Activated T-helper 9 cell treated with anti-CD3 and anti-CD28 coated beads, Interleukin-2, amount 50 U/mL, for 16 hours (primary cell): Measurements from ENCODE around the gene CST3.
"Not testable (repeated sequence)": the region's sequence is repeated elsewhere in the genome, so short reads cannot be mapped to it uniquely, and the experiment has no call there.

Experiments used
- DNase-seq: peaks from one replicate; pipeline ENCODE4 v3.0.0-alpha.2; 2020; ENCODE audit warnings: low read depth

Gene CST3, protein sequence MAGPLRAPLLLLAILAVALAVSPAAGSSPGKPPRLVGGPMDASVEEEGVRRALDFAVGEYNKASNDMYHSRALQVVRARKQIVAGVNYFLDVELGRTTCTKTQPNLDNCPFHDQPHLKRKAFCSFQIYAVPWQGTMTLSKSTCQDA

DNA sequence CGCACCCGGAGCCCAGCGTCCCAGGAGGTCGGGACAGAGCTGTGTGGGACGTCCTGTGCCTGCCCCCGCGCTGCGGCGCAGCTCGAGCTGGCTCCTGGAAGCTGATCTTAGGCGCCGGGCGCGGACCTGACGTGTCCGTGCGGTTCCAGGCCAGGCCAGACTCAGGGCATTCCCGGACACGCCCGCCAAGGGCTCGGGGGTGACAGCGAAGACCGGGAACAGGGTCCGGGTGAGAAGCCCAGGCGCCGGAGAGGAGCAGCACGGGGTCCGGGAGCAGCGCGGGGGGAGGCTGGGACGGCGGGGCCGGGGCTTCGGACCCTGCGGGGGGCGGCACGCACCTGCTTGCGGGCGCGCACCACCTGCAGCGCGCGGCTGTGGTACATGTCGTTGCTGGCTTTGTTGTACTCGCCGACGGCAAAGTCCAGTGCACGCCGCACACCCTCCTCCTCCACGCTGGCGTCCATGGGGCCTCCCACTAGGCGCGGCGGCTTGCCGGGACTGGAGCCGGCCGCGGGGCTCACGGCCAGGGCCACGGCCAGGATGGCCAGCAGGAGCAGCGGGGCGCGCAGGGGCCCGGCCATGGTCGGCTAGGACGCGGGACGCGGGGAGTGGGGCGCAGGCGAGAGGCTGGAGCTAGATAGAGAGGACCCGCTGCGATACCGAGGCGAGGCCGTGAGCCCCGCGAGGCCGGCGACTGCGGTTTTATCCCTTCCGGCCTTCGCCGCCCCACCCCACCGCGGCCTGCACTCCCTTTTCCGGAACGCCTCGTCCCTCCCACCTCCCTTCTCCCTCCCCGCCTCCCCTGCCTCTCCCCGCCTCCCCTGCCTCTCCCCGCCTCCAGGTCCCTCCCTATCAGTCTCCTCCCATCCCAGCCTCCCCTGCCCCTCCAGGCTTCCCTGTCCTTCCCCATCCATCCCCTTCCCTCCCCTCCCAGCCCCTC, at the start of gene CST3:
TSS of gene CST3 (minus strand) at position 674 of the 940 bp plus-strand sequence. CDS start at position 581, 93 bp downstream.
- no peak for DNase-seq

DNA sequence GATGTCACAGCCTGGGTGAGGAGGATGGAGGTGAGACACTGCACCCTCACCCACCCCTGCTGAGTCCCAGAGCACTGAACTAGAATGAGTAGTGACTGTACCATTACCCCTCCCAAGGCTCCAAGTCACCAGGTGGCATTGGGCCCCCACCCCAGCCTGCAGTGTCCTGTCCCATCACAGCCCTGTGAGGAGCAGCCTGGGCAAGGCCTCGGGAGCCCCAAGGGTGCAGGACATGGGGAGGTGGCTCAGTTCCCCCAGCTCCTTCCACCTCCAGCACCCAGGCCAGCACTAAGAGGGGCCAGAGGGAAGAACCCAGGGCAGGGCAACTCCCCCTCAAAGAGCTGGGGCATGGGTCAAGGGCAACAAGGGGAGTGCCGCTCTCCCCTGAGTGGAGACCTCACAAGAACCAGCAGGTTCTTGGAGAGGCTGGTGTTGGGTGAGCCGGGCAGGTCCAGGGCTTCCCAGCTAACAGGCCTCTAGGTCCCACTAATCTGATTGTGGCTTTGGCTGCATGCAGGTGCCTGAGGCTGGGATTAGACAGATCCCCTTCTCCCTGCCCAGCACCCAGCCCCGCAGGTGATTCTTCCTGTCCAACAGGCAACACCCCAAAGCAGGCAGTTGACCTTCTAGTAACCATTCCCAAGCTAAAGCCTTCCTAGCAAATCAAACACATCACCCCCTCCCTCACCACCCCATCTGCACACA, 48.4 kb upstream of the CST3 start:
- DNase-seq, result no peak

DNA sequence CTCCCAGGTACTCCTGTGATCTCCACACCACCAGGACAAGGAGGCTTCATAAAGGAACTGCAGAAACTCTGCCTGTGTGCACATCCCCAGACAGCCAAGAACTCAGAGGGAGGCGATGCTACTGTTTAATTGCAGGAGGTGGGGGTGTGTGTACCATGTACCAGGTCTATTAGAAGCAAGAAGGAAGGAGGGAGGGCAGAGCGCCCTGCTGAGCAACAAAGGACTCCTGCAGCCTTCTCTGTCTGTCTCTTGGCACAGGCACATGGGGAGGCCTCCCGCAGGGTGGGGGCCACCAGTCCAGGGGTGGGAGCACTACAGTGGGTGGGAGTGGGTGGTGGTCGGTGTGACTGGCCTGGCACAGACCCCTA, 47.8 kb upstream of the CST3 start:
- not testable (repeated sequence) for DNase-seq

DNA sequence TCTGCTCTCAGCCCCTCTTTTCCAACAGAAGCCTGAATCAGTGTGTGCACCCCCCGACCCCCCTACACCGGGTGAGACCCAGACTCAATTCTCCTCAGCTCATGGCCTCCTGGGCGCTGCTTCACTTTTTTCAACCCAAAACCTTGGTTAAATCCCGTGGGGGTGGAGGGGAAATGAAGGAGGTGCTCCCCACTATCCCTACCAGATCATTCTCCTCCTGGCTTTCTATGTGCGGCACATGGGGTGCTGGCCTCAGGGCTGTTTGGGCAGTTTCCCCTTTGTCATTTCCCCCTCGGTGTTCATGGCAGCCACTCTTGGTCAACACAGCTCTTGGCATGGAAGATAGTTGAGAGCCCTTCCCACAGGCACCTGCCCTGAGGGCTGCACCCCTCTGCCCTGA, 46.5 kb upstream of the CST3 start:
- no peak for DNase-seq

DNA sequence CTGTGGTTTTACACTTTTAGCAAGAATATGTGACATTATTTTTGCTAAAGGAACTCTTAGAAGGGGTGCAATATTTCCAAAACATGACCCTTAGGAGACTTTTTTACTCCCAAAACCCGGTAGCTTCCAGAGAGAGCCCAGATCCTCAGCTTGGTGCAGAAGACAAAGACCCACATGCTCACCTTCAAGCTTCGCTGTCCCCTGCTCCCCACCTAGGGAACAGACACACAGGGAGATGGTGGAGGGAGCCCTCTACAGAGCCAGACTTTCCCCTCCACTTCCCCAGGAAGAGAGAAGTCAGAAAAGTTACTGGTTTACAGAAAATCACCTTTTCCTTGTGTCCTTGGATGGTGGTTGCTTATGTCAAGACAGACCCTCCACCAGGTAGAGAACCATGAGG, 46.1 kb upstream of the CST3 start:
- no peak for DNase-seq

DNA sequence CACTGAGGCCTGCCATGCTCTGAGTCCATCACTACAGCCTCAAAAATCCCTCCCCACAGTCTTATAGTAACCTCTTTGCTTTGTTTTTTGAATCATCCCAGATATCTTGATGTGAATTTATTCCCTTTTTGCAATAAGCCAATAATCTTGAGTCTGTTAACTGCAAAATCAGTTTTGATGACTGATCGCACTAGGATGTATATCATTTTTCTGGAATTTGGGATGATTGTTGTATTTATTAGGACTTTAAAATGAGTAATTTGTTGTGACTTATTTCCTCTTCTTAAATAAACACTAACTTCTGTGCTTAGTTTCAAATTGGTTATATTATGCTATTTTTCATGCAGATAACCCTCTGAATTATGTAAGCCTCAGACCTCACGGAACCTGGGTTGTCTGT, 45.5 kb upstream of the CST3 start:
- no peak for DNase-seq

DNA sequence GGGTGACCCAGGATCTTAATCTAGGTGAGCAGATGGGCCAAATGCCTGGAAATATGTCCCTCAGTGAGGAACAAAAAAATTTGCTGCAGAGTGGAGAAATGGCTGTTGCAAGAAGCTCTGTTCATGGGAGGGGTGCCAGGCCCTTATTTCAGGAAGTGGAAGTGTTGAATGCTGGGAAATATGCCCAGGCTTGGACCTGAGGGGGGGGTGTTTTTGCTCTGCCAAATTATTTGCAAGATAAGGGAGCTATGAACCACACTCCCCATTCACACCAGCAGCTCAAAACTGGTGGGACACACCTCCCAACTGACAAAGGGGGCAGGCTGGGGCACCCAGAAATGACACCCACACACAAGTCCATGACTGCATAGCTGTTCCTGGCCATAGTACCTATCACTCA, 42.4 kb upstream of the CST3 start:
- no peak for DNase-seq

DNA sequence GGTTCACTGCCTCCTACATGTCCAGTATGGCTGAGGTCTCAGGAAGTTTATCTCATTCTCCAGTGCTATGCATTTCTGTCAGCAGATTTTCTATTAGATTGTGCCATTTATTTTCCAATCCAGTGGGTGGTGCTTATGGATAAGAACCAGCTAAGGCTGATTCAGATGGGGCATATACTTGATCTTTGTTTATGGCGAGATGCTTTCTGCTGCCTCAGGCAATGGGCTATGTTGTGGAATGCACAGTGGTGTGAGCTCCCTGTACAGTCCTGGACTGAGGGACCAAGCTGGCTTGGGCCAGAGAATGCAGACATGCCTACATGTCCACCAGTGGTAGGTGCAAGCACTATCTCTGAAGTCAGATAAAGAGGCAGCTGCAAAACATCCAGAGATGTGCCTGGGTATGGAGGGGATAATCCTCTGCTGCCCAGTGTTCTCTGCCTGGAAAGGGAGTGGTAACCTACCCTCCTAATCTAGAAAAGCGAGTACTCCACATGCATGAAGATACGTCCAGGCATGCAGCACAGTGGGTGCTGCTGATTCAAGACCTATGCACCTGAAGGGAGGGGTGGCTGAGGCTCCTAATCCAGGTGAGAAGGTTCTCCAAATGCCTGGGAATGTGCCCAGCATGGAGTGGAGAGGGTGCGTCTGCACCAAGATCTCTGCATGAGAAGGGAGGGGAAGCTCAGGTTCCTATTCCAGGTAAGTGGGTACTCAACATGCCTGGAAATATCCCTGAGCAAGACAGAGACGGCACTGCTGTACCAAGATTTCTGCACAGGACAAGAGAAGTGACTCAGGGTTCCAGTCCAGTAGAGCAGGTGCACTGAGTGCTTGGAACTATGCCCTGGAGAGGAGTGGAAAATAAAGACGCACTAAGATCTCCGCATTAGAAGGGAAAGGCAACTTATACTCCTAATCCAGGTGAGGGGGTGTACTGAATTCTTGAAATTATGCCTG, 41.7 kb upstream of the CST3 start:
- DNase-seq, result no peak

DNA sequence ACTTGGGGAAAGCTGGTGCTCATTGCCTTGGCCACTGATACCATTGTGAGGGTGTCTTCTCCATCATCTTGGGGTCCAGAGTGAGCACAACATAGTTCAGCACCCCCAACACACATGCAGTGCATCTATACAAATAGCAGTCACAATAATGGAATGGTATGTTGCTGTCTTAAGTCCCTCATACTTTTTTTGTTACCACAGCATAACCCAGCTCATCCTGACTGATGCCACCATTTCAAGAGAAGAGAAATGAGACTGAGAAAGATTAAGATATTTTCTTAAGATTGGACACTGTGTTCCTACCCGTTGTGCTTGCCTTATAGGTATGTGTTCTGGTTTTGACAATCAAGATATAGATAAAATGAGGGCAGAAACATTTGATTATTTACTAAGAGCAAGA, 35.5 kb upstream of the CST3 start:
- no peak for DNase-seq

DNA sequence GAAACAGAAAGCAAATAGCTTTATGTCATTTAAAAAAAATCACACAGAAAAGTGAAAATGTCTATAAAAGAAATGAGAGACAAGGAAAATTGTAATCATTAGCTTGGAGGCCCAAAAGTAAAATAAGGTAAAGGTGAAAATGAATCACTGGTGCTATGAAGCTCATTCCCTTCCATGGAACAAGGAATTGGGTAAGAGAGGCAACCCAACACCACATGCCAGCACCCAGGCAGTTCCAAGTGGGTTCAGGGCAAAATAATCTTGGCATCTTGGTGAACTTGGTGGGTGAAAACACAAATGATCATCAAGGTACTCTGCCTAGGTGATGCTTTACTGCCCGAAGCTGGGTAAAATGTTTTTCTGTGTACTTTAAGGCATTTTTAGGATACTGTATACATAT, 34.4 kb upstream of the CST3 start:
- DNase-seq, result no peak

DNA sequence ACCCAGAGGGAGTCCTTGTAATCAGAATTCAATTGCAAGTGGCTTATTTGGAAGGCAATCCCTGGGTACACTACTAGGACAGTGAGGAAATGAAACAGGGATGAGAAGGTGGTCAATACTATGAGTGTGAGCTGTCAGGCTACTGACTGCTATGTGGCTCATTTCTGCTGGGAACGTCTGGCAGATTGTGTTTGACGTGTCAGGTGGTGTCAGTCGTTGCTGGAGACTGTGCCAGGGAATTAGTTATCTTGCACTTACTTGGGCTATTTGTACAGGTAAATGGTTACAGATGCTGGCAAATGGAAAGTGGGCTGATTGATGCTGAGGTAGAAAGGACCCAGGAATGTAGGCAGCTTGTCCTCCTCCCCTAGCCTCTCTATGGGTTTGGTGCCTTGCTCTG, 33.7 kb upstream of the CST3 start:
- no peak for DNase-seq

DNA sequence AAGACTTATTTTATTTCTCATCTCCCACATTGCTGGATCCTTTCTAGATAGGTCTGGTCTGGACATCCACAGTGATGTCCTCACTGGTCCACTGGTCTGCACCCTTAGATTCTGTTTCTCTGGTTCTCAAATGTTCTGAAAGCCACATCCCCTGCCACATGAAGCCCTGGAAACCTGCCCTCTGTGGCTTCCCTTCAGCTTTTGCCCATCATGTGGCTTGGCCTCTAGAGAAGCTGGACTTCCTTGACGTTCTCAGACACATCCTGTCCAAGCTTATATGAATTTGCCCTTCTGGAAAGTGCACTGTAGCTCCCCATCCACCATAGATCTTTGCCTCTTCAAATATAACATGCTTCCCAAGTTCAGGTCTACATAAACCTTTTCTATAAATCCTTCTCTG, 32.6 kb upstream of the CST3 start:
- DNase-seq, result no peak

DNA sequence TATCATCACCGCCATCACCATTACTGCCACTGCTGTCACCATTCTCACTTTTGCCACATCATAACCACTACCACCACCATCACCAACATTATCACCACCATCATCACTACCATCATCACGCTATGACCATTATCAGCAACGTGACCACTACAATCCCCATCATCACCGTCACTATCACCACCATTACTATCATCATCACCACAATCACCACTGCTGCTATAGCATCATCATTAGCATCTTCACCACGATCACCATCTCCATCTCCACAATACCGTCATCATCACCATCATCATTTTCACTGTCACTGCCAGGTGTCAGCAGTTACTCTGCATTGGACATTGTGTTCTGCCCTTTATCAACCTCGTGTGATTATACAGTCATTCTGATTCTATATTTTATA, 32.1 kb upstream of the CST3 start:
- DNase-seq, result no peak

DNA sequence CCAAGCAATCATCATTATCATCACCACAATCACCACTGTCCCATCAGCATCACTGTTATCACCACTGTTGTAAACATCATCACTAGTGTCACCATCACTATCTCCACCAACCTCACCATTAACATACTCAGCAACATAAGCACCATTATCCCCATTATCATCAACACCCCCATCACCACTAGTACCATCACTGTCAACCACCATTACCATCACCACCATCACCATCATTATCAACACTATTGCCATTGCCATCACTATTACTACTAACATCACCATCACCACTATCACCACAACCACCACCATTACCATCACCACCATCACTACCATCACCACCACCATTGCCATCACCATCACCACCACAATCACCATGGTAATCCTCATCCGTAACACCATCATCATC, 31.6 kb upstream of the CST3 start:
- DNase-seq, result no peak

DNA sequence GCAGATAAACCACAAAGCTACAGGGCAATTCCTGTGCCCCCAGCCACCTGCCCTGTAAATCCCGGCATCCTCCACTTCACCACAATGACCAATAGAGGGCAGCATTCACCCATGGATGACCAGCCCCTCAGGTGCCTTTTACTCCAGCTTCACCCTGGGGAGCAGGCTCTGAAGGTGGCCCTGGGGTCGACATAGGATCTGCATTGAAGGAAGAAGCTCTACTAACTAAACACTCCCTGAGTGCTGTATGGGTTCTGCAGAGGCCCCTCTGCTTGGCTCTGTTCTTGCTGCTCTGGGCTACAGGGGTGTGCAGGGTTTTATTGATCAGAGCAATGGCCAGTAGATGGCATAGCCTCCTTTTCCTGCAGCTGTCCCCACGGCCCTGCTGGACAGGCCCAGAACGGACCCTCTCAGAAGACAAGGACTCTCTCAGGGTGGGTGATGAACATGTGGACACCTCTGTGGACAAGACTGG, 30.8 kb upstream of the CST3 start:
- no peak for DNase-seq

DNA sequence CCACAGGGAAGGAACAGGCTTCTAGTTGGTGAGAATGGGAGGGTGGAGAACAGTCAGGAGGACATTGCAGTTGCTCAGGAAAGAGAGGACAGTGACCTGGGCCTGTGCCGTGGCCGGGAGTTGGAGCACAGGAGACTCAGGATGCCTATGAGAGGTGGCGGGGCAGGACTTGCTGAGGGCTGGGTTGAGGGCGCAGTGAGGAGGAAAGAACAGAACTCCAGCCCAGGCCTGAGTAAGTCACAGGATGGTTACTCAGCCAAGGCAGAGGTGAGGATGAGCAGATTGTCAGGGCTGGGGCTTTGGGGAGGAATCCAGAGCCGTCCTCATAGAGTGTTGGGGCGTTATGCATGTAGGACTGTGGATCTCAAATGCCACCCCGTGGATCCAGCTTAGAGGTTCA, 29.9 kb upstream of the CST3 start:
- DNase-seq, result no peak

DNA sequence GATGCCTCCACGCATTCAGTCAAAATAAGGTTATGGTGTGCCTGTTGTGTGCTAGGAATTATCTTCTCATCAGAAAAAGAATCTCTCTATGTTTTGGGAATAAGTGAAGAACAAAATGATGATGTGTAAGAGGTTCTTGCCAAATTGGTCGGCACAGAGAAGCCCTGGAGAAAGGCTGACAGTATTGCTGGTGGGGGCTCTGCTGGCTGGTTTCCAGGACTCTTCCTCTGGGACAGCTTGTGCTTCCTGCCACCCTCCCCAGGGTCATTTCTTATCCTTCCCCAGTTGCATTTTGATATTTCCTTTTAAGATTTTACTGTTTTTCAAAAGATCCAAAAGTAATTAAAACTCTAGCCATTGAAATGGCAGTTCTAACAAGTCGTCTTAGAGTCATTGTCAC, 28.9 kb upstream of the CST3 start:
- no peak for DNase-seq

DNA sequence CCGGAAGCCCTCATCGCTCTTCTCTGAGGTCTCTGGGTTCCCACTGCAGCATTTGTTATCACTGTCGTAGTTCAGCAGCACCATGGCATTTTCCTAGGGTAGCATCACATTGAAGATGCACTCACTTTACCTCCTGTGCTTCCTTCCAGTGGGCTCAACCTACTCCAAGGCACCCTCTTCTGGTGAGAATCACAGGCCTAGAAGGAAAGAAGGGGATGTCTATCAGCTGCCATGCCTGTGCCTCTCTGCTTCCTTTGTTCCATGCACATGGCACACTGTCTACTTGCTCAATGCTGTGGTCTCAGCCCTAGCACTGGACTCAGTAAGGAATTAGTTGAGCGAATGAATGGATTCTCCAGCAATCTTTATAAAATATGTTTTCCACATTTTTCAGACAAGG, 28.4 kb upstream of the CST3 start:
- no peak for DNase-seq

DNA sequence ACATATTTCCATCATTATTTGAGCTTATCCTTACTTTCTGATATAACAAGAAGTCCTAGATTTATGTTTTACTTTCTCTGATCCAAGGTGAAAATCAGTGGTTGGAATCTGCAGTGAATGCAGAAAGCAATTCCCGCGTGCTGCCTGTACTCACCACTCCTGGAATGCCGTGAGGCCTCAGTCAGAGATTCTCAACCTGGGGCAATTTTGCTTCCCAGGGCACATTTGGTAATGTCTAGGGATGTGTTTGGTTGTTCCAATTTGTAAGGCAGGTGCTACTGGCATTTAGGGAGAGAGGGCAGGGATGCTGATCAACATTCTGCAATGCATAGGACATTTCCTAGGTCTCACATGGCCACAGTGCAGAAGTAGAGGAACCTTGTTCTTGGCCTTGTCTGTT, 27.2 kb upstream of the CST3 start:
- DNase-seq, result no peak

DNA sequence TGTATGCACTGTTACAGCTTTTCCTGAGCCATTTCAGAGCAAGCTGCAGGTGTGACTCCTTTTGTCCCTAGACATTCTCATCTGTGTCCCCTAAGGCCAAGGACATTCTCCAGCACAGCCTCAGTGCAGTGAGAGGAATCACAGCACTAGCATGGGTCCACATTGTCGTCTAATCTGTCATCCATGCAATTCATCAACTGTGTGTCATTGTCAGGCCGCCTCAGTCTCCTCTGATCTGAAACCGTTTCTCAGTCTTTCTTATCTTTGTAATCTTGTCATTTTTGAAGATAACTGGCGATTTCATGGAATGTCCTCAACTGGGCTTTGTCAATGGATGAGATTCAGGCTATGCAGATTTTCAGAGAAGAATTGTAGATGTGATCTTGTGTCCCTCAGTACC, 26.3 kb upstream of the CST3 start:
- DNase-seq, result not testable (repeated sequence)

DNA sequence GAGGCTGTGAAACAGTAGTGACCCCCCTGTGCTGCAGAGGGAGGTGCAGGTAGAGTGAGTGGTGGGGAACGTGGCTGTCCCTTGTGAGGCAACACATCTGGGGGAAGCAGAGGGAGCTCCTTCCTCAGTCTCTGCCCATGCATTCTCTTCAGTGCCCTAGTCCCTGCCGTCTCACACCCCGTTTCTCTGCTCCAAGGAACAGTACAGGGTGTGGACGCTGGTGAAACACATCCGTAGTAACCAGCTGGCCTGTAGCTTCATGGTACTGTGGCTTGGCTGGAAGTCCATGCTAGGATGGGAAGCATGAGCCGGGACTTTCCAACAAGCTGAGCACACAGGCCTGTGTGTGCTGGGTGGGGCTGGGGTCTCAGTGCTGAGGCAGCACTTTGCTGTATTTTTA, 25.4 kb upstream of the CST3 start:
- no peak for DNase-seq

DNA sequence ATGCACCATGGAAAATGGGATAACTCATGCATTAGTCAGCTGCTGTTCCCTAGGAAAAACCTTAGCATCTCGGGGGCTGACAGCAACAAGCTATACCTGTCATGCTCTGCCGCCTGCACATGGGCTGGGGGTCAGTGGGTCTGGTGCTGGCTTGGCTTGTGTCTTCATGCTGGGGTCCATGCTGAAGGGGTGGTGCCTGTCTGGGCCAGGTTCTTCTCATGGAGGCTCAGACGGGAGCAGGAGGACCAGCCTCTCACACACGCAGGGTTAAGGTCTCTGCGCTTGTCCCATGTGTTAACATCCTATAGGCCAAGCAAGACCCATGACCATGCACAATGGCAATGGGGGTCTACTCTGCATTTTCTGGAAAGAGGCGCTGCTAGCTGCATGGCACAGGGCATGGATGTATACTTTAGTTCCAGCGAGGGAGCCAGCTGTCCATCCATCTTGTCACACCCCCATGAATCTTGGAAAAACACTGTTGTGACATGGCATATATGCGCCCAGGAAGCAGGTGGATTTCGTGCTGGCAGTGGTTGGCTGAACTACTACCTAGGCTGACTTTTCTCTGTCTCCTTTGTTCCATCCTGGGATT, 24.6 kb upstream of the CST3 start:
- no peak for DNase-seq
